ENCODE results near the gene FRAT1. TPM values are rescaled to one million over a fixed set of nuclear protein-coding genes. Genes with fewer than 3 reads are reported as not detected.

FRAT1 gene
- total RNA-seq (2021; ENCODE audit: unreplicated experiment) (1.7 TPM), Bru-seq, nascent RNA (percentile 44 among the genes with signal in this experiment), BruChase-seq, experiment 1, labeled RNA remaining after a 6-hour chase (percentile 15 among the genes with signal in this experiment), BruChase-seq, experiment 2, labeled RNA remaining after a 2-hour chase (percentile 37 among the genes with signal in this experiment)
- 0.95 and 1.0 TPM in 2 replicates for polyA plus RNA-seq (2012)
- long read RNA-seq, partial matches to known transcripts = 0 of 5 reads
- long read RNA-seq, other reads (novel, unspliced or antisense) = 0 of 5 reads

GRCh38 chr10:97318772-97319651 is at the start of gene FRAT1:
Gene FRAT1, plus strand, starts transcription at chr10:97319271. Its CDS starts 183 bp downstream, at chr10:97319454.
- Histone ChIP-seq H3K4me3 (replicated peaks in 1 of 2; ENCODE audit: low read depth in 1 of 2, low read length in 2 of 2) (peak within 1 kb of the TSS; percentile 49 to 64), H3K4me1 (ENCODE audit: control insufficient read depth in 1 of 2, insufficient read depth in 2 of 2, low read length in 2 of 2) (peaks cover 0 to 8% of the 10 kb centered on the region in 2 experiments; a peak in 3 of 4 replicates), H3K4me2 (ENCODE audit: low read length) (peak within 1 kb of the TSS; percentile 90), H3K27me3 (ENCODE audit: insufficient read depth, low read length) (no peaks in the 10 kb centered on the region), H3K9me2 (ENCODE audit: insufficient read depth) (no peaks in the 10 kb centered on the region), H3K79me2 (ENCODE audit: insufficient read depth, low read length) (no peaks in the 10 kb centered on the region), H4K20me1 (ENCODE audit: insufficient read depth) (no peaks in the 10 kb centered on the region), H3K36me3 (ENCODE audit: control insufficient read depth in 1 of 2, insufficient read depth in 2 of 2, low read length in 2 of 2) (no peaks in the 10 kb centered on the region), H3K9me3 (ENCODE audit: control insufficient read depth in 1 of 2, insufficient read depth in 1 of 2, low read depth in 1 of 2, low read length in 2 of 2) (no peaks in the 10 kb centered on the region), H3K9ac (ENCODE audit: low read length) (peak within 1 kb of the TSS; percentile 73), H3K27ac (ENCODE audit: low read depth, low read length) (peak within 1 kb of the TSS; percentile 85), H2AFZ (ENCODE audit: low read depth, low read length, poor library complexity, severe bottlenecking) (peak within 1 kb of the TSS; percentile 86)
- DNase-seq (ENCODE audit: low read depth, low spot score) (peak; percentile 84), ATAC-seq (peak; percentile 89)
- no TSS peak for BruUV-seq (replicated peaks)
- POLR2A ChIA-PET = interaction anchor here (1.0 kb wide), 1 partner anchor 9 kb away, joined by 3 read pairs; no protein-coding TSS in a partner anchor
- RAD21 ChIA-PET (ENCODE audit: low non-redundant PET in 1 of 2, low total read pairs in 2 of 2, uncharacterized antibody in 2 of 2, unreplicated experiment in 2 of 2) = no interaction called here
- intact Hi-C loops (cut with micrococcal nuclease) = loop anchor here (2.0 kb wide), 1 partner anchor 26 kb away; the partner anchor contains the start of gene ARHGAP19
- CTCF ChIA-PET = no interaction called here
- TF ChIP-seq EGR1 (IDR thresholded peaks at IDR 0.05; ENCODE audit: low read depth) = peak; percentile 95
- peak; percentile 61 for TF ChIP-seq SP1 (IDR thresholded peaks at IDR 0.05; ENCODE audit: low read depth)
- TF ChIP-seq POLR2A (IDR thresholded peaks at IDR 0.05; ENCODE audit: borderline replicate concordance, extremely low read depth, insufficient read depth, insufficient read length) = peak; percentile 52
- no peak for TF ChIP-seq ATF3 (IDR thresholded peaks at IDR 0.05)
- TF ChIP-seq FOSL1 (IDR thresholded peaks at IDR 0.05; ENCODE audit: low read depth) = no peak
- TF ChIP-seq MAX (IDR thresholded peaks at IDR 0.05) = peak; percentile 82
- peak; percentile 86 for TF ChIP-seq JUND (IDR thresholded peaks at IDR 0.05)
- TF ChIP-seq POLR2AphosphoS5 (IDR thresholded peaks at IDR 0.05; ENCODE audit: low read depth, low read length) = peak; percentile 75

All from HCT116 (cell line).